ENCODE results near the gene NEK6.

- TF ChIP-seq CTCF (IDR thresholded peaks at IDR 0.05) (no peak), POLR2A (IDR thresholded peaks at IDR 0.05) (no peak)
Measured at GRCh38 chr9:124381170-124381945, 123.6 kb downstream of the NEK6 start.

Data from adrenal gland (tissue), 5 donors.